Measurements from ENCODE around the gene SCYGR6. TPM values are rescaled to one million over a fixed set of nuclear protein-coding genes. Genes with fewer than 3 reads are reported as not detected.

The SCYGR6 gene
- total and polyA plus RNA-seq, 2 of the 8 experiments (the other 6 are each of a cell fraction or from before 2014, with no cell fraction given) = not detected

DNA sequence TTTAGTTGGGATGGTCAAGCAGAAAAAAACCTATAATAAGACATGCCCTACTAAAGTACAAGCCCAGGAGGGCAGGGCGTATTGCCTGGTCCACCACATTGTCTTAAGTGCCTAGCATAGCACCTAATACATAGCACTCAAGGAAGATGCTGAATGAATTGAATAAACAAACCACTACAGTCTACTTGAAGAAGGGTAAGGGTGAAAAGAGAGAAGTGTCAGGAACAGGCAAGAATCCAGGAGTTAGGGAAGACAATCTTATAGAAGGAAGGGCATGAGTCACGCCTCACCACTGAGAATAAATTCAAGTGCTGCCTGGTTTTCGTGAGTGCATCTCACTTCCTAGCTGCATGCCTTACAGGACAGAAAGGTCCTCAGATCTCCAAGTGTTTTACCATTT is 20.6 kb downstream of the SCYGR6 start:
- H3K4me3 ChIP-seq (ENCODE audit: extremely low read depth in 1 of 4, insufficient read depth in 2 of 4, low read depth in 3 of 4, low read length in 4 of 4) = no peak overlapping the region
- ChIA-PET POLR2A (ENCODE audit: partially characterized antibody) (no interaction called here), CTCF (ENCODE audit: partially characterized antibody) (interaction anchor here (0.9 kb wide), 1 partner anchor 159 kb away, joined by 3 read pairs; no protein-coding TSS in a partner anchor)
- H2BK15ac ChIP-seq (ENCODE audit: low read length) = no peak overlapping the region
- no peak overlapping the region for H2BK12ac ChIP-seq (ENCODE audit: low read depth, low read length)
- H2AFZ ChIP-seq (ENCODE audit: low read length) = no peak overlapping the region
- no peaks in the 10 kb centered on the region; a peak in 1 of 4 replicates for H3K9me3 ChIP-seq (ENCODE audit: insufficient read depth in 2 of 2, low read depth in 1 of 2, low read length in 1 of 2)
- H3K4me1 ChIP-seq (replicated peaks in 1 of 4; ENCODE audit: control insufficient read depth in 3 of 4, insufficient read depth in 4 of 4, low read length in 3 of 4) = no peaks in the 10 kb centered on the region
- no peak overlapping the region for H3K4ac ChIP-seq (replicated peaks; ENCODE audit: insufficient read length, low read depth, low read length)
- H4K5ac ChIP-seq (ENCODE audit: insufficient read length, low read depth, low read length) = no peak overlapping the region
- no peaks in the 10 kb centered on the region; a peak in 1 of 8 replicates for H3K36me3 ChIP-seq (ENCODE audit: control insufficient read depth in 2 of 4, insufficient read depth in 4 of 4, low read length in 3 of 4)
- no peak overlapping the region for H2BK20ac ChIP-seq (ENCODE audit: low read length)
- no peak overlapping the region for H2BK5ac ChIP-seq (ENCODE audit: low read depth, low read length)
- H2BK120ac ChIP-seq (replicated peaks; ENCODE audit: low read depth, low read length) = no peak overlapping the region
- no peaks in the 10 kb centered on the region for H3K79me1 ChIP-seq (ENCODE audit: low read depth, low read length)
- no peak overlapping the region for H4K8ac ChIP-seq (ENCODE audit: extremely low read depth, insufficient read depth, low read length)
- no peak overlapping the region for H3K14ac ChIP-seq (ENCODE audit: insufficient read length)
- H3K79me2 ChIP-seq (ENCODE audit: control insufficient read depth in 1 of 2, insufficient read depth in 2 of 2, low read length in 2 of 2) = no peaks in the 10 kb centered on the region
- no peak overlapping the region for H3K9ac ChIP-seq (replicated peaks in 1 of 4; ENCODE audit: extremely low read depth in 1 of 4, low read depth in 3 of 4, low read length in 3 of 4)
- no peak overlapping the region for H4K91ac ChIP-seq (replicated peaks; ENCODE audit: insufficient read length, low read length)
- WGBS, 2 experiments (ENCODE audit: extremely low coverage in 1 of 2, insufficient coverage in 1 of 2, insufficient read length in 1 of 2, insufficient replicate concordance in 2 of 2, low coverage in 1 of 2, low lambda C conversion rate in 2 of 2, missing lambda C conversion rate in 1 of 2) = 90% methylated on average over 3 of the region's 3 CpGs; no CpG with 5 or more reads in 1 of the 2 experiments
- H3K56ac ChIP-seq (replicated peaks; ENCODE audit: insufficient read length, low read depth, low read length) = no peak overlapping the region
- FAIRE-seq (no peak), DNase-seq (ENCODE audit: low read depth in 1 of 2, low spot score in 2 of 2) (no peak)
- no peaks in the 10 kb centered on the region for H3K27me3 ChIP-seq (replicated peaks in 1 of 4; ENCODE audit: control insufficient read depth in 3 of 4, extremely low read depth in 1 of 4, insufficient read depth in 3 of 4, low read length in 3 of 4)
- H3K23ac ChIP-seq (ENCODE audit: insufficient read length) = no peak overlapping the region
- H3K18ac ChIP-seq (ENCODE audit: extremely low read depth, low read length) = no peak overlapping the region
- no peak overlapping the region for H3K27ac ChIP-seq (ENCODE audit: low read depth, low read length)
- H4K20me1 ChIP-seq (replicated peaks in 1 of 2; ENCODE audit: control insufficient read depth in 1 of 2, insufficient read depth in 2 of 2, low read length in 2 of 2) = no peaks in the 10 kb centered on the region
- H2AK5ac ChIP-seq (ENCODE audit: low read depth, low read length) = no peak overlapping the region
- H3K23me2 ChIP-seq (ENCODE audit: low read depth, low read length) = no peaks in the 10 kb centered on the region
- no peak overlapping the region for H3K4me2 ChIP-seq (ENCODE audit: insufficient read depth in 1 of 2, low read depth in 2 of 2, low read length in 2 of 2)
- no peak for TF ChIP-seq GTF2F1 (IDR thresholded peaks at IDR 0.05; ENCODE audit: borderline replicate concordance, low read depth, low read length)
- no peak for TF ChIP-seq CREB1 (IDR thresholded peaks at IDR 0.05)
- TF ChIP-seq EZH2 (IDR thresholded peaks at IDR 0.05; ENCODE audit: low read depth, low read length, severe bottlenecking) = no peak
- TF ChIP-seq, protein P1, sequence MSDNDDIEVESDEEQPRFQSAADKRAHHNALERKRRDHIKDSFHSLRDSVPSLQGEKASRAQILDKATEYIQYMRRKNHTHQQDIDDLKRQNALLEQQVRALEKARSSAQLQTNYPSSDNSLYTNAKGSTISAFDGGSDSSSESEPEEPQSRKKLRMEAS (IDR thresholded peaks at IDR 0.05) = no peak

All from H1 (cell line).